HL-60/S4 treated with retinoic acid at 250 ng/mL for 4 days and 3 days (cell line): Measurements from ENCODE around the gene ALAS1.
"Not testable (repeated sequence)": the region's sequence is repeated elsewhere in the genome, so short reads cannot be mapped to it uniquely, and the experiment has no call there.

Source experiments
- in situ Hi-C: fragments of 300-500 bp; cut with MboI; formaldehyde crosslinking; loops from 2 replicates; pipeline ENCODE4 v1.7.0; 2022; ENCODE audit warnings: low sequenced_read_pairs

Gene ALAS1

DNA sequence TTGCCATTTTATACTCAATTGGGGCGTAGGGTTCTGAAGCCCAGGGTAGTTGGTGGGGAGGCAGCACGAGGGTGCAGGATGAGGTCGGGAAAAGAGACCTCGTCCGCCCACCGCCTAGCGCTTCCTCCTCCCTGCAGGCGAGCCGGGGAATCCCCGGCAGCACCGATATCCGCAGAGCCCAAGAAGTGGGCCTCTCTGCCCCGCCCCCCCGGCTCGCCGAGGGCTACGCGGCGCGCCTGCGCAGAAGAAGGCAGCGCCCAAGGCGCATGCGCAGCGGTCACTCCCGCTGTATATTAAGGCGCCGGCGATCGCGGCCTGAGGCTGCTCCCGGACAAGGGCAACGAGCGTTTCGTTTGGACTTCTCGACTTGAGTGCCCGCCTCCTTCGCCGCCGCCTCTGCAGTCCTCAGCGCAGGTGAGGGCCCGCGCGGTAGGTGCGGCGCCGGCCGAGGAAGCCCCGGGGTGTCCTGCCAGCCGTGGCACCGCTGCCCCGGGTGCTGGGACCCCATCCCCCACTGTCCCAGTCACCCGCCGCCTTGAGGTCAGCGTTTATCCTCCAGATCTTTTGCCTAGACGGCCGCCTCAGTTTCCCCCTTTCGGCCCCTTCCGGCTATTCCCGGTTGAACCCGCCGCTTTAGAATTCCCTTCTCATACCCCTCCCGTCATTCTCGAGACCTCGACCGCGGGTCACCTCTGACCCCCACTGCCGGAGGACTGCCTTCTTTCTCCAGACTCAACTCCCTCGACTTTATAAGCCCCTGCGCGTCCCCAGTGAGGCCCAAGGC is at the start of gene ALAS1:
Gene ALAS1, plus strand, starts transcription at position 319 of the 784 bp plus-strand sequence. CDS start 1,082 bp downstream, outside the sequence.
- in situ Hi-C loops: no loop called here

GRCh38 chr3:52149021-52149420 is 48.9 kb upstream of the ALAS1 start:
- in situ Hi-C loops: no loop called here

GRCh38 chr3:52149726-52150125 is 48.2 kb upstream of the ALAS1 start:
- in situ Hi-C loops: no loop called here

DNA sequence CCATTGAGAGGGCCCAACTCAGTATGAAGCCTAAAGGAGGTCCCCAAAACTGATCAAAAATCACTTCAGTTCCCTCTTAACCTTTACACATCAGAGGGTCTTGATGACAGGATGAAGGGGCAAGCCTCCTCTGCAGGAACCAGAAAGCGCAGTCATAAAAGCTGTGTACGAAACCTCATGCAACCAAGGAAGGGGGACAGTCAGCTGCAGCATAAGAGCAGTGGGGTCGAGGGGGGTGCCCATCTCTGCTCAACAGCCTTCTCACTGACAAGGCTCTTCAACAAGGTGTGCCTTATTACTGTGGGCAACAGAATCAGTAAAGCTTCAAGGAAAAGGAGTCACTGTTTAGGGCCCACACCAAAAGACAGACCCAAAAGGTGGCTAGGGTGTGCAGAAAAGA is 47.6 kb upstream of the ALAS1 start:
- in situ Hi-C loops: no loop called here

DNA sequence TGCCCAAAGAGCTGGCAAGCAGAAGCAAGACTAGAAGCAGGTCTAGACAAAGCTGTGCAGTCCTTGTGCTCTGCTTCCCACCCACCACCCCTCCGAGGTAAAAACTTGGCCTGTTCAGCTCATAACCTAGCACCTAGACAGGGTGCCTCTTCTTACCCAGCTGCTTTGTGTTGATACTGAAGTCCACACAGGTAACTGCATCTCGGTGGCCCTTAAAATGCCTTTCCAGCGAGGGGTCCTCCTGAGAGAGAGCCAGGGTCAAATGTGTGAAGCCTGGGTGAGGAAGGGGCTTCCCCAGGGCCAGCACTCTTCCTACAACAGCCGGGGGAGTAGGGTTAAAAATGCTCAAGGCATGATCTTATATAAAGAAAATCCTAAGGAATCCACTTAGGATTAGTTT is 47.1 kb upstream of the ALAS1 start:
- in situ Hi-C loops: no loop called here

GRCh38 chr3:52151991-52152390 is 46.0 kb upstream of the ALAS1 start:
- in situ Hi-C loops: not testable (repeated sequence)

DNA sequence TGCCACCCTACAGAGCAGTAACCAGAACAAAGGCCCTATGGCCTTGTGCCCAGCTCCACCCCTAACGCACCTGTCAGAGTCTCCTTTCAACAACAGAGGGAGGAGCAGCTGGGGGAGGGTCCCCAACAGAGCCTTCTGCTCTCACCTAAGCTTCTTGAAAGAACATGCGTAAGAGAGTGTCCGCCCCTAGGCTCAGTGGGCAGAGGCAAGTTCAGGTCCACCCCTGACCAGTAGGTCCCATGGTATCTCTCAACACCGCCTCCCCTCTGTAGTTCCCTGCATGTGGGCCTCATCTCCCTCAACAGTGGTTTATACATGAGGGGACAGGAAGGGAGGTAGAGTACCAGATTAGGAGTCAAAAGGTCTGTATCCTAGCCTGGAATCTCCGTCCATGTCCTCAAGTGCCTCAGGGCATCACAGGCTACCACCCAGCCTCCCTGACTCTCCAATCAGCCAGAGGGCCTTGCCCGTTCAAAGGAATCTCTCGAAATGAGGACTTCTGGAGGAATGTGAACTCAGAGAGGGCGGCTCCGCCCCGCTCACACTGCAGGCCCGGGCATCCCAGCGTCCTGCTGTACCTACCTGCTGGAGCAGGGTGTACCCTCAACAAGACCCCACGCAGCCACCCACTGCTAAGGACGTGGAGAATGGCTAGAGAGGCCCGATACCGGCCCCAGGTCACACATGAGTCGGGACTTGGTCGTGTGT is 44.4 kb upstream of the ALAS1 start:
- in situ Hi-C loops: no loop called here

DNA sequence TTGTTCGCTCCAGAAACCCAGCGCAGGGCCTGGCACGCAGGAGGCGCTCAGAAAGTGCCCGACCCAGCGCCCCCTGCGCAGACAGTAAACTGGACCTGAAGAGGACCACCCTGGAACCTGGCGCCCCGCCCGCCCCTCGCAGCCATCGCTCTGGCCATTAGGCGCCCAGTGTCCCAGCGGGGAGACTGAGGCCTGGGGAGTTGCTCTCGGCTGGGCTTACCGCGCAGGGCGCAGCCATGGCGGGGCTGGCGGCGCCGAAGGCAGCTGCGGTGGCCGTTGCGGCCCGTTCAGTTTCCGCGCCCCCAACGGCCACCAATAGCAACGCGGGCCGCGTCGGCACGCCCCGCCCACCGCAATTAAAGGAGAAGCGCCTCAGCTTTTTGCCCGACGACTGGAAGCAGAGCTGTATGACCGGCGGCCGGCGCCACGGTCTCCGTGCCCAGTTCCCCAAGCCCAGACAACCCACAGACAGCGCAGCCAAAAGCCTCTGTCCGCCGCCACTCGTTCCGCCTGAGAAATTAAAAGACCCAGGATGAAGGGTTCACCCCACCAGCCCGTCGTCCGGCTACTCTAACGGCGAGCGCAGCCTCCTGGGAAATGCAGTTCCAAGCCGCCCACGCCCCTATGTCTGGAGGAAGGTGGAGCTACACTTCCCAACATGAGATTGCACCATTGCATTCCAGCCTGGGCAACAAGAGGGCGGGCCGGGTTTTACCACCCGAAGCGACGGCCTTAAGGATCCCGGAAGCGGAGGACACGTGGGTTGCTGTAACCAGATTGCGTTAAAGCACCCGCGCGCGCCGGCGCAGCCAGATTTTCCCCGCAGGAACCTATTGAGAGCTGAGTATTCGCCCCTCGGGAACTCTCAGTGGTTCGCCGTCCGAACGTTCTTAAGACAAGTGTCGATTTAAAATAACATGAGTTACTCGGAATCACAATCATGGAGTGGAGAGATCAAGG is 43.5 kb upstream of the ALAS1 start, which contains the start of gene POC1A:
Gene POC1A, minus strand, starts transcription at position 289 of the 960 bp plus-strand sequence. Its CDS starts 51 bp downstream, at position 238.
- in situ Hi-C loops: no loop called here

- in situ Hi-C loops: no loop called here
These were observed 42.0 kb upstream of the ALAS1 start for GRCh38 chr3:52155912-52156311.

GRCh38 chr3:52159503-52159902 is 38.5 kb upstream of the ALAS1 start:
- in situ Hi-C loops: no loop called here

GRCh38 chr3:52162250-52162872 is 35.6 kb upstream of the ALAS1 start:
- in situ Hi-C loops: no loop called here

- in situ Hi-C loops: no loop called here
These were observed 30.7 kb upstream of the ALAS1 start for GRCh38 chr3:52167240-52167639.

DNA sequence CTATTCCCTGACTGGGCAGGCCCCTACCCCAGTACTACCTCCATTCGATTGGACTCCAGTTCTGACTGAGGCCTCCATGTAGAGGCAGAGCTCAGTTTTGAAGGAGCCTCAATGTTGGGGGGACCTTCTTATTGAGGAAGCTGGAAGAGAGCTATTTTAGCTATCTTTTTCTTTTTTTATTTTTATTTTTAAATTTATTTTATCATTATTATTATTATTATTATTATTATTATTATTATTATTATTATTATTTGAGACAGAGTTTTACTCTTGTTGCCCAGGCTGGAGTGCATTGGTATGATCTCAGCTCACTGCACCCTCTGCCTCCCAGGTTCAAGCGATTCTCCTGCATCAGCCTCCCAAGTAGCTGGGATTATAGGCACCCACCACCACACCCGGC is 27.7 kb upstream of the ALAS1 start:
- in situ Hi-C loops: not testable (repeated sequence)

DNA sequence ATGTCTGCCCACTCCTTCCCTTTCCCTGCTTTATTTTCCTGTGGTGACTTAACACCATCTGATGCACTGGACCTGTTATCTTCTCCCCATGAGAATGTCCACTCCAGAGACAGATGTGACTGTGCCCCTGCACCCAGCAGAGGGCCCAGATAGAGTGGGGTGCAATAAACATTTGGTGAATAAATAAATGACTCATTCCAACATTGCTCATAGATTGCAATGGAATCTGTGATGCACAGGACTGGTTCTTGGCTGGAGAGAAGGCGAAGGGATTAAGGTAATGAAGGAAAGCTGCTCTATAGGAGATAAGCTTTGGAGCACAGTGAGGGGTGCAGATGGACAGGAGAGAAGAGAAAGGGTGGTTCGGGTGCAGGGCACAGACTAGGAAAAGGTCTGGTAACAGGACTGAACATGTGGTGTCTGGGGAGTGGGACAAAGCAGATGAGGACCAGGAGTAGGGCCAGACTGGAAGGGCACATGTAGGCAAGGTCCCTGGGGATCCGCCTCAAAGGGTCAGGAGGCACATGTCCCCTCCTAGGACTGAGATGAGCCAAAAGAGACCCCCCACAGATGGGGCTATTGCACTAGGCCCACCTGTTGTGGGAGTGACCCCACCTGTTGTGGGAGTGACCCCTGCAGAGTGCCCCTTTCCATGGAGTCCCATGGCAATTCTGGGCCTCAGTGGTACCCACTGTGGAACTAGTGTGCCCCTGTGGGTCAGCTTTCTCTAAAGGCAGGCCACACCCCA is 26.3 kb upstream of the ALAS1 start:
- in situ Hi-C loops: no loop called here

DNA sequence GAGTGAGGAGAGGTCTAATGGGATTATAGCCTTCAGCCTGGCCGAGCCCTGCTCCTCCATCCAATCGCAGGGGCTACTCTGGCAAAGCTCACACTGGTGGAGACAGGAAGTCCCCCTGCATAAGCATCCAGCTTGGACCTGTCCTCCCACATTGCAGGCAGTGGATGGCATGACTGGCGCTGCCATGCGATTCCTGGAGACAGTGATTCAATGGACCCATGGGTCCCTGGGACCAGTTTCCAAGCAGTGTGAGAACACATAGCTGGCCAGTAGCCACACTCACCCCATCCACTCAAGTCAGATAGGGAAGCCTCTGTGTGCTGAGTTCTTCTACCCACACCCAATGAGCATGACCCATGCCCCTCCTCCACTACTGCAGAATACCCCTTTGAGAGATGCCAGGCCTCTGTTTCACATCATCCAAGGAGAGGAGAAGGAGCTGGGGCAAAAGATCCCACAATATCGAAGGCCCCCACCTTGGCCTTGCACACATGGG is 25.6 kb upstream of the ALAS1 start:
- in situ Hi-C loops: no loop called here

- in situ Hi-C loops: no loop called here
These were observed 24.9 kb upstream of the ALAS1 start for GRCh38 chr3:52173101-52173500.

GRCh38 chr3:52174896-52175295 is 23.1 kb upstream of the ALAS1 start:
- in situ Hi-C loops: no loop called here

DNA sequence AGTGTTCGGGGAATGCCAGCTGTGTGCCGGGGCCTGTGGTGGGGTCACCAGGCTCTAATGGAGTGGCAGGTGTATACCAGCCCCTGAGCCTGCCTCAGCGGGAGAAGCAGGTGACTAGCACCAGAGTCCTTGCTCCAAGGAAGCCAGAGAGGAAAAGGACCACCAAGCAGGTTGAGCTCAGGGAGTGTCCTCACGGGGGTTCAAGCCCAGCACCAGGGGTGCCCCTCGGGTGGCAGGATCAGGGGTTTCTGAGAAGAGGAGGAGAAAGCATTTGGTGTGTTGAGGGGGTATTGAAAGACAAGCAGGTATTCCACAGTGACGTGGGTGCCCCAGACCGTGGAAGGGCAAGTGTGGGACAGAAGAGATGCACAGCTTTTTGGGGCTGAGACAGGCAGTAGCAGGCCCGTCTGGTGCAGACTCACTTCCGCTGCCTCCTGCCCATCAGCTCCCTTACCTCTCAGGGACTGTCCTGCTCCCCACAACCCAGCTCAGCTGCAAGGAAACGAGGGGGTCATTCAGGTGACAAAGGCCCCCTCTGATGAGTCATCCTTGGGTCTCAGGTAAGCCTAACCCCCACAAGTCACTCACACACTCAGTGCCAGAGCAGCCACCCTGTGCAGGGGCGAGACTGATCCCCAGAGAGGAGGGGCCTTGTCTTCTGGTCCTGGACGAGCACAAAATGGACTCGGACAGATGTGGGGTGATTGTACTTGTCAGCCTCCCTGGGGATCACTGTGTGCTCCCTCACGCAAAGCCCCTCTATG is 22.4 kb upstream of the ALAS1 start:
- in situ Hi-C loops: no loop called here

- in situ Hi-C loops: no loop called here
These were observed 21.7 kb upstream of the ALAS1 start for GRCh38 chr3:52176180-52176752.
